SU-DHL-6 (cell line): Measurements from ENCODE around the gene GJD4.

Experiments used
- H2AFZ ChIP-seq: fragments of 200-600 bp; sonication (generic); 2 replicates; pipeline ENCODE4 v1.6.1; 2014; ENCODE audit warnings: low read depth, mild to moderate bottlenecking, moderate library complexity, mixed read lengths, antibody characterized with exemption, low read length; ENCODE audit not compliant: severe bottlenecking
- H3F3A ChIP-seq: fragments of 200-600 bp; shearing (Covaris generic); 2 replicates; pipeline ENCODE4 v1.6.0; 2016; ENCODE audit warnings: antibody characterized with exemption, mild to moderate bottlenecking; ENCODE audit not compliant: insufficient read depth
- H3K27ac ChIP-seq: fragments of 200-600 bp; sonication (generic); 2 replicates; pipeline ENCODE4 v1.5.1; 2016; ENCODE audit warnings: low read depth, mild to moderate bottlenecking, low read length, moderate library complexity, mixed read lengths
- H3K27me3 ChIP-seq: fragments of 200-600 bp; sonication (generic), shearing (Covaris generic); 2 replicates; pipeline ENCODE4 v1.6.0; 2014; ENCODE audit warnings: mild to moderate bottlenecking, low read length
- H3K36me3 ChIP-seq: fragments of 200-600 bp; sonication (generic); 2 replicates; pipeline ENCODE4 v1.6.1; 2014; ENCODE audit warnings: mild to moderate bottlenecking, low read length, mixed read lengths
- H3K4me2 ChIP-seq: fragments of 300-600, 200-600 bp; shearing (Covaris generic), sonication (generic); 2 replicates; pipeline ENCODE4 v1.6.0; 2014; ENCODE audit warnings: low read length, low read depth, mild to moderate bottlenecking; ENCODE audit not compliant: poor library complexity, severe bottlenecking
- H3K4me3 ChIP-seq: fragments of 200-600 bp; sonication (generic); 2 replicates; pipeline ENCODE4 v1.5.1; 2014; ENCODE audit warnings: antibody characterized with exemption, low read length, mild to moderate bottlenecking, mixed read lengths; ENCODE audit not compliant: insufficient read depth, poor library complexity, severe bottlenecking
- H3K79me2 ChIP-seq: fragments of 200-600 bp; sonication (generic); 2 replicates; pipeline ENCODE4 v1.6.1; 2014; ENCODE audit warnings: mild to moderate bottlenecking, low read length, moderate library complexity; ENCODE audit not compliant: insufficient read depth
- H3K9ac ChIP-seq: fragments of 200-600 bp; sonication (generic); 2 replicates; pipeline ENCODE4 v1.7.0; 2014; ENCODE audit warnings: mild to moderate bottlenecking, low read length
- H3K9me2 ChIP-seq: fragments of 200-600 bp; sonication (generic); replicated peaks from 2 replicates; pipeline ENCODE4 v1.6.1; 2014; ENCODE audit warnings: low read length; ENCODE audit not compliant: insufficient read depth
- H3K9me3 ChIP-seq: fragments of 200-600 bp; sonication (generic); 2 replicates; pipeline ENCODE4 v1.6.1; 2014; ENCODE audit warnings: low read length, mixed read lengths; ENCODE audit not compliant: insufficient read depth
- H4K20me1 ChIP-seq: fragments of 200-600 bp; sonication (generic); 2 replicates; pipeline ENCODE4 v1.6.1; 2014; ENCODE audit warnings: low read depth, mild to moderate bottlenecking, antibody characterized with exemption, low read length, moderate library complexity, mixed read lengths
- EZH2phosphoT487 ChIP-seq: fragments of 200-600 bp; sonication (generic), shearing (Covaris generic); conservative IDR thresholded peaks from 2 replicates; pipeline ENCODE4 v1.6.1; 2018; ENCODE audit warnings: mild to moderate bottlenecking, antibody characterized with exemption, low read length, moderate library complexity, mixed read lengths
- TF ChIP-seq, protein P1 (sequence below): fragments of 200-600 bp; sonication (generic); IDR thresholded peaks from one replicate; pipeline ENCODE4 v1.5.1; 2017; ENCODE audit warnings: antibody characterized with exemption, mild to moderate bottlenecking, low read length, moderate library complexity; ENCODE audit not compliant: insufficient read depth, poor library complexity, severe bottlenecking

The GJD4 gene

DNA sequence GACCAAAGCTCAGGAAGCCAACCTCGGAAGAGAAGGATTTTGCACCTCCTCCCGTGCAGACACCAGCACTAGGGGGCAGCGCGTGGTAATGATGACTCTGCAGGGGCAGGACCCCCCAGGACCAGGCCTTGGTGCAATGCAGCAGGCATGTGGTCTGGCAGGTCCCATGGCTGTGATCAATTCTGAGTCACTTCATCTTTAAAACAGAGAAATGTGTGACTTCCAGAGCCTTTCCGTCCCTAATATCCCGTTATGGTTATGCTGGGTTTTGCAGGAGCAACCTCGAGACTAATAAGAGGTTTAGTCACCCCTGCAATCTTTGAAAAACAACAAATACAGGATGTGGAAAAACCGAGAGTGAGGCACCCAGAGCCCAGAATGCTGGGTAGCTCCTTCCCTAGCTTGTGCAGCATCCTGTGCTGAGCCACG is 30.2 kb upstream of the GJD4 start:
- H2AFZ ChIP-seq = no peak overlapping the region
- H3F3A ChIP-seq = no peaks in the 10 kb centered on the region

DNA sequence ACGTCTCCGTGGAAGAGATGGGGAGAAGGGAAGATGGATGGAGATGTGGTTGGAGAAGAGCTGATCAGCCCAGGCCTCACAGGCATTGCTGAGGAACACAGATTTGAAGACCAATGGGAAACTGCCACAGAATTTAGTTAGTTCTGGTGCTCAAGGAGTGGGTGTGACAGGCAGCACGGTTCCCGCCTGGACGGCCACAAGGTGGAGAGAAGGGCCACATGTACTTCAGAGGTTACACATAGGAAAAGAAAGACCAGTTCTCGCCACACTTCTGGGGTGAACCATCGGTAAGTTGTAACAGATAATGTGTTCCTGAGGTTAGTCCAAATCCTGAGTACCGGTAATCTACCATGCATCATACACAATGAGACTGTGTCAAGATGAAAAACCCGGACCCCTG is 29.5 kb upstream of the GJD4 start:
- no peaks in the 10 kb centered on the region for H4K20me1 ChIP-seq
- no peaks in the 10 kb centered on the region for H3K27me3 ChIP-seq
- TF ChIP-seq EZH2phosphoT487 = no peak
- TF ChIP-seq, protein P1, sequence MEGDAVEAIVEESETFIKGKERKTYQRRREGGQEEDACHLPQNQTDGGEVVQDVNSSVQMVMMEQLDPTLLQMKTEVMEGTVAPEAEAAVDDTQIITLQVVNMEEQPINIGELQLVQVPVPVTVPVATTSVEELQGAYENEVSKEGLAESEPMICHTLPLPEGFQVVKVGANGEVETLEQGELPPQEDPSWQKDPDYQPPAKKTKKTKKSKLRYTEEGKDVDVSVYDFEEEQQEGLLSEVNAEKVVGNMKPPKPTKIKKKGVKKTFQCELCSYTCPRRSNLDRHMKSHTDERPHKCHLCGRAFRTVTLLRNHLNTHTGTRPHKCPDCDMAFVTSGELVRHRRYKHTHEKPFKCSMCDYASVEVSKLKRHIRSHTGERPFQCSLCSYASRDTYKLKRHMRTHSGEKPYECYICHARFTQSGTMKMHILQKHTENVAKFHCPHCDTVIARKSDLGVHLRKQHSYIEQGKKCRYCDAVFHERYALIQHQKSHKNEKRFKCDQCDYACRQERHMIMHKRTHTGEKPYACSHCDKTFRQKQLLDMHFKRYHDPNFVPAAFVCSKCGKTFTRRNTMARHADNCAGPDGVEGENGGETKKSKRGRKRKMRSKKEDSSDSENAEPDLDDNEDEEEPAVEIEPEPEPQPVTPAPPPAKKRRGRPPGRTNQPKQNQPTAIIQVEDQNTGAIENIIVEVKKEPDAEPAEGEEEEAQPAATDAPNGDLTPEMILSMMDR = no peak
- H3K36me3 ChIP-seq = no peaks in the 10 kb centered on the region
- no peaks in the 10 kb centered on the region for H3K9me2 ChIP-seq
- H3K9ac ChIP-seq = no peak overlapping the region
- no peaks in the 10 kb centered on the region for H3F3A ChIP-seq
- H3K9me3 ChIP-seq = no peaks in the 10 kb centered on the region
- no peak overlapping the region for H3K4me3 ChIP-seq
- no peak overlapping the region for H3K27ac ChIP-seq
- no peaks in the 10 kb centered on the region for H3K79me2 ChIP-seq
- no peak overlapping the region for H2AFZ ChIP-seq
- H3K4me2 ChIP-seq = no peak overlapping the region

More for the DNA sequence above, 30.2 kb upstream of the GJD4 start:
- H3K4me2 ChIP-seq = no peak overlapping the region
- H3K27me3 ChIP-seq = no peaks in the 10 kb centered on the region
- H4K20me1 ChIP-seq = no peaks in the 10 kb centered on the region
- no peaks in the 10 kb centered on the region for H3K9me2 ChIP-seq
- no peak for TF ChIP-seq EZH2phosphoT487
- TF ChIP-seq, protein P1 = no peak
- H3K4me3 ChIP-seq = no peak overlapping the region
- no peak overlapping the region for H3K27ac ChIP-seq
- no peak overlapping the region for H3K9ac ChIP-seq
- H3K79me2 ChIP-seq = no peaks in the 10 kb centered on the region
- no peaks in the 10 kb centered on the region for H3K36me3 ChIP-seq
- H3K9me3 ChIP-seq = no peaks in the 10 kb centered on the region

DNA sequence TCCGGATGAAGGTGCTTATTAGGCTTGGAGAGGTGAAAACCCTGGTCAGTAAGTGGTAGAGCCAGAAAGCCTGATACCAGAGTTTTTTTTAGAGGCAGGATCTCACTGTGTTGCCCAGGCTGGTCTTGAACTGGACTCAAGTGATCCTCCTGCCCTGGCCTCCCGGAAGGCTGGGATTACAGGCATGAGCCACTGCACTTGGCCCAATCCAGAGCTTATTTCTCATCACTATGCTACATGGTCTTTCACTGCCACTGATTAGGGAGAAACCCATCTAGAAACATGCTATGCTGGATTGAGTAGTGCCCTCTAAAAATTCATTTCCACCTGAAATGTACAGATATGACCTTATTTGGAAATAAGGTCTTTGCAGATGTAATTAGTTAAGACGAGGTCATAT is 28.4 kb upstream of the GJD4 start:
- no peak overlapping the region for H3K9ac ChIP-seq
- no peaks in the 10 kb centered on the region for H3K9me3 ChIP-seq
- H3K27ac ChIP-seq = no peak overlapping the region
- no peaks in the 10 kb centered on the region for H3K9me2 ChIP-seq
- no peak overlapping the region for H3K4me3 ChIP-seq
- no peak for TF ChIP-seq EZH2phosphoT487
- TF ChIP-seq, protein P1 = no peak
- no peaks in the 10 kb centered on the region for H3K27me3 ChIP-seq
- H3F3A ChIP-seq = no peaks in the 10 kb centered on the region
- no peaks in the 10 kb centered on the region for H3K36me3 ChIP-seq
- no peaks in the 10 kb centered on the region for H4K20me1 ChIP-seq
- no peaks in the 10 kb centered on the region for H3K79me2 ChIP-seq
- no peak overlapping the region for H3K4me2 ChIP-seq
- no peak overlapping the region for H2AFZ ChIP-seq
